Measurements from ENCODE around the gene ITPA. TPM values are rescaled to one million over a fixed set of nuclear protein-coding genes. Genes with fewer than 3 reads are reported as not detected.

Gene ITPA
- total and polyA plus RNA-seq, 2 of the 13 experiments (the other 11 are each of a cell fraction or from before 2014, with no cell fraction given): 60.1 to 103 TPM

- TF ChIP-seq ZXDC (CRISPR knock-in tag; IDR thresholded peaks at IDR 0.05) (no peak), SP2 (CRISPR knock-in tag; IDR thresholded peaks at IDR 0.05) (no peak), SNRNP70 (IDR thresholded peaks at IDR 0.05; ENCODE audit: low read depth, low read length) (no peak), ZNF678 (CRISPR knock-in tag; IDR thresholded peaks at IDR 0.05) (no peak), THAP7 (CRISPR knock-in tag; IDR thresholded peaks at IDR 0.05) (peak; percentile 86), MAZ (IDR thresholded peaks at IDR 0.05; ENCODE audit: borderline replicate concordance, low read depth, low read length) (peak; percentile 96), MAZ (CRISPR knock-in tag; IDR thresholded peaks at IDR 0.05; ENCODE audit: low read depth) (peak; percentile 91), PRDM10 (CRISPR knock-in tag; IDR thresholded peaks at IDR 0.05; ENCODE audit: low read depth) (peak; percentile 95), MXD4 (CRISPR knock-in tag; IDR thresholded peaks at IDR 0.05) (peak; percentile 66), CAMTA2 (CRISPR knock-in tag; IDR thresholded peaks at IDR 0.05; ENCODE audit: borderline replicate concordance) (0 out of 2 replicates have a peak, but pooled peaks have one; percentile 36), AFF4 (CRISPR knock-in tag; IDR thresholded peaks at IDR 0.05) (no peak), GTF2F1 (IDR thresholded peaks at IDR 0.05; ENCODE audit: low read length) (no peak), MEIS2 (CRISPR knock-in tag; IDR thresholded peaks at IDR 0.05) (0 out of 2 replicates have a peak, but pooled peaks have one; percentile 51), GRHL1 (CRISPR knock-in tag; conservative IDR thresholded peaks at IDR 0.05) (no peak), ZFY (CRISPR knock-in tag; IDR thresholded peaks at IDR 0.05) (peak; percentile 95), HOXA9 (CRISPR knock-in tag; IDR thresholded peaks at IDR 0.05; ENCODE audit: borderline replicate concordance) (no peak)
Measured at GRCh38 chr20:3168079-3168828, 41.0 kb upstream of the ITPA start (continued).

All from HepG2 (cell line).